Activated CD4-positive, alpha-beta T cell treated with anti-CD3 and anti-CD28 coated beads for 48 hours (primary cell): Measurements from ENCODE around the gene ALK.

ENCODE experiments used
- DNase-seq: peaks from one replicate; pipeline ENCODE4 v3.0.0-alpha.2; 2020

Gene ALK

DNA sequence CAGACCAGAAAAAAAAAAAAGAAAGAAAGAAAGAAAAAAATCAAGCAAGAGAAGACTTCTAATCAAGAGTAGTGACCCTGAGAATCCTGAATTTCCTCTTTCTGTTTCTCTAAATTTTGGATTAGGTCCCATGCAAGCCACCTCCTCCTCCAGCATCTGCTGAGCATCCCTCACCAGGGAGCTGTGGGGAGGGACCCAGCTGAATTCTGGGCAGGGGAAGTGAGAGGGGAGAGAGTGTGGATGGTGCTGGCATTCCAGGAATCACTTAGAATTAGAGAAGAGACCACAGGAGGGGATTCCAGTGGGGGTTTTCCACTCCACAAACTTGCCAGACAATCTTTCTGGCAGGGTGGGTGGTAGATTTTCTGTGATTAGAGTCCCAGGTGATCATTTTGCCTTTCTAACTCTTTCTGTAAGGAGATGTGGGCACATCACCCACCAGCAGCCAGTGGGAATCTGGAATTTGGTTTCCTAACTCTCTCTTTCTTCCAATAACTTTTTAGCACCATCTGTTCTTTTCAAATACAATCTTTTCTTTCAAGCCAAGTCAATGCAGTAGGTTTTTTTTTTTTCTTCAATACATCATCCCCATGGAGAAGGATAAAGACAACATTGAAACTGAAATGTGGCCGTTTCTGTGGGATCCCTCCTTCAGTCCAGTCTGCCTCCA, 526.9 kb downstream of the ALK start:
- DNase-seq, result no peak

DNA sequence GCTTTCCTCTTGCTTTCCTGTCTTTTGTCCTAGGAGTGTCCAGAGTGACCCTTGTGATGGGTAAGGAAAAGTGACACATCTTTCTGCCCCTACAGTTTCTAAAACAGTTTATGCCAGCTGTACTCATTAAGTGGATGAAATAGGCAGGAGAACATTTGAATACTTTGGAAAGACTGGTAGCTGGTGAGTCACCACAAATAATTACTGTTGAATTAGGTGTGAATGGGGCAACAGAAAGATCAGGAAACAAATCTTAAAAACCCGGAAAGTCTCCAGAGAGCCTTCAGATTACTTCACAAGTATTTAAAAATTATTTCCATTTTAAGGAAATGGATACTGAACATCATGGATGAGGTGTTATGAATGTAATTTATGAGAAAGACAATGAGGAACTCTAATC, 527.7 kb downstream of the ALK start:
- no peak for DNase-seq

DNA sequence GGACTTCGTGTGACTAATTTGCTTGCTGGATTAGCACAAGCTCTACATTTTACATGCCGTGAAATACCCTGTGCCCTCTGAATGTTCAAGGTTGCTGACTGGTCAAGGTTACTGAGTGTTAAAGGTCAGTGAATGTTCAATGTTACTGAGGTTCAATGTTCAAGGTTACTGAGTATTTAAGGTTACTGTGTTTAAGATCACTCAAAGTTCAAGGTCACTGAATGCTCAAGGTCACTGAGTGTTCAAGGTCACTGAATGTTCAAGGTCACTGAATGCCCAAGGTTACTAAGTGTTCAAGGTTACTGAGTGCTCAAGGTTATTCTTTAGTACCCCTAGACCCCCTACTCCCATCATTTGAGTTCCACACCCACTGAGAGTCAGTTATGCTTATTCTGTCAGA, 528.6 kb downstream of the ALK start:
- no peak for DNase-seq

DNA sequence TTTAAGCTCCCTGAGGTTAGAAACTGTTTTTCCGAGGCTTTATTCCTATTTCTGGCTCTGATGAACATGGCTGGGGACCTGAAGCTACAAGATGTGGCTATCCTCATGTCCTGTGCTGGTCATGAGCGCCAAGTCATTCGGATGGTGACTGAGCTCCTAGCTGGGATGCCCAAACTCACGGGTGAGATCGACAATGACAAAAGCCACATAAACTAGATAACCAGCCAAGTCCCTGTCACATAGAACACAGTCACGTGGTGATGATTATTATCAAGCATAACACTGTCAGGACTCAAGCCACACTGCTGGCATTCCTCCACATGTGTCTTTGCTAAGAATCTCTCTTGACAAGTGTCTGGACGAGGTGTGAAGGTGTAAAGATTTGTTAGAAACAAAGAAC, 531.2 kb downstream of the ALK start:
- no peak for DNase-seq

DNA sequence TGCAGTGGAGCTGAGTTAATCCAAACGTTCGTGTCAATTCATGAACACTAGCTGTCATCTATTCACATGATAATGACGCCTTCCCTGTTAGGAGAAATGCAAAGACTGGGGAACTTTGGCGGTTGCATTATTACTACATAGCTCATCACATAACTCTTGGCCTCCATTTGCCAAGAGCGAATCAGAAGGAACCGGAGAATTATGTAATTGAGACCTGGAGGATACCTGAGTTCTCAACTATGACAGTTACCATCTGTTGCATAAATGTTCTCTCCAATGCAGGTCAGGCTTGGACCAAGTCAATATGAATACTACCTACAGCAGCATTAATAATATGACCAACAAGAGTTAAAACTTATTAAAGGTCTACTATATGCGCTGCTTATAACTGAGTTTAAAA, 531.7 kb downstream of the ALK start:
- no peak for DNase-seq

DNA sequence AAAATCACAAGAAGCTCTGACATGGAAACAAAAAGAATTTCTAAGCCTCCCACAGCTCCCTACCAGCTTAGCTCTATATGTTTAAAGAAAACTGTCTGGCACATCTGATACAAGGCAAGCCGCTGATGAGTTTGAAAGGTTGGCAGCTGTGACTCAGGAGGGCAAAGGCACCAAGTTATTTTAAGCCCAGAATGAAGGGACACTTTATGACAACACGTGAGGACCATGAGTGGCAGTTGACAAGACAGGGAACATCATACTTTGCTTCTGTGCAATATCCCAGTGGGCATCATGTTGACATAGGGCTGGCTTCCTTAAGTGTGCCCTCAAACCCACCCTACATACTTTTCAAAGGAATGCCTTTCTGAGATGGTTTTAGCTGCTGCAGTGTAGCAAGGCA, 533.3 kb downstream of the ALK start:
- DNase-seq, result no peak

DNA sequence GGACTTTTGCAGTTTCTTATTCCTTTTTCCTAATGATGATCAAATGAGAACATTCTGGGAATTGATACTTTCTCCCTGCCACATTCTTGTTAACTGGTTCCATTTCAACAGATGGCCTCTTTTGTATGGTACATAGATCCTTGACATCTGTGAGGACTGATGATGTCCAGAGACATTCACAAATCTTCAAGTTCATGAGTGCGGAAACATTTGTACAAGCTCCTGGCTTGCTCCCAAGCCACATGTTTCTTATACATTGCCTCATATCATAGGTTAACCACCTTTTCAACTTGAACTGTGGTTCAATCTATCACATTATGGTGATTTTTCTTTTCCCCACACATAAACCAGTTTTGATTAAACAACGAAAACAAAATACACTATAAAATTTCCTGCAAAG, 538.9 kb downstream of the ALK start:
- no peak for DNase-seq

DNA sequence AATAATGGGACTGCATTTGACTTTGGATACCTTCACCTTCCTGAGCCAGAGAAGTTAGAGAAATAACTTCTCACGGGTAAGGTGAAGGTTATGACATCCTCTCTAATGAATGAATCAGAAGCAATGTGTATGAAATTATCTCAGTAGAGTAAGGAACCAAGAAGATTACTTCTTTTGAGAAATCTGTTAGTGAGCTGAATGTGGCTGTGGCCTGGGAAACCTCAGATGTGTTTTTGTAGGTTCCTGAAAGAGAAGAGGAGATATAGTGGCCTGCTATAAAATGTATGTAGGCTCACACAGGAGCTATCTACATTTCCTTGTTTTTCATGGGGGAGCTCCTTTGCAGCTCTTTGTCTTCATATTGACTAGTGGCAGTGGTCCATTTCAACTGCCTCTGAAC, 543.6 kb downstream of the ALK start:
- no peak for DNase-seq

DNA sequence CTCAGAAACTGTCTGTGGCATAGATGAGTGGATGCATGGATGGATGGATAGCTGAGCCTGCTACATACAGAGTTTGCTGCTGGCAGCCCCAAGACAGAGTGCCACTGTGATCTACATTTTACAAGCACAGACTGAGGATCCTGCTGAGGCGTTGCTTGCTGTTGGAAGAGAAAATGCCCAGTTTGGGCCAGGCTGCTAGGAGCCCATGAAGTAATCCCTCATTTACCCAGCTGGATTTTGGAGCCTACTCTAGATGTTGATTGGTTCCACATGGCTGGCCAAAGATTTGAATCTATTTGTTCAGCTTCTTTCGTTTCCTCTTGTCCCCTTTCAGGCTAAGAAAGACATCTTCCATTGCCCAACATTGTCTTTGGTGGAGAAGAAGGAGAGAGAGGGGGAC, 544.8 kb downstream of the ALK start:
- no peak for DNase-seq

DNA sequence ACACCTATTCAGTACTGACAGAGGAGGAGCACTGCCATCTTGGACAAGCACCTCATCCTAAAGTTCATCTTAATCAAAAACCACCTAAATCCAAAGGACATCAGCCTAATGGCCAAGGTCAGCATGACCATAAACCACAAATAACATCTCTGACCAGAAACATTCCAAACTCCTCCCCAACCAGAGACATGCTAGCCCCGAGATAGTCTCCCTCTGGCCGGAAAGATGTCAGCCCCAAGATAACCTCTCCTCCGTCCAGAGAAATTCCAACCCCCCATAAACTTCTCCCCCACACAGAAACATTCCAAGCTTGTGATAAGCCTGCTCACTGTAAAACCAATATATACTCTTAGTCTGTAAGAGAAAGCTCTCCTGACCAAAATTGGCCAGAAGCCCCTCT, 545.5 kb downstream of the ALK start:
- DNase-seq, result no peak

DNA sequence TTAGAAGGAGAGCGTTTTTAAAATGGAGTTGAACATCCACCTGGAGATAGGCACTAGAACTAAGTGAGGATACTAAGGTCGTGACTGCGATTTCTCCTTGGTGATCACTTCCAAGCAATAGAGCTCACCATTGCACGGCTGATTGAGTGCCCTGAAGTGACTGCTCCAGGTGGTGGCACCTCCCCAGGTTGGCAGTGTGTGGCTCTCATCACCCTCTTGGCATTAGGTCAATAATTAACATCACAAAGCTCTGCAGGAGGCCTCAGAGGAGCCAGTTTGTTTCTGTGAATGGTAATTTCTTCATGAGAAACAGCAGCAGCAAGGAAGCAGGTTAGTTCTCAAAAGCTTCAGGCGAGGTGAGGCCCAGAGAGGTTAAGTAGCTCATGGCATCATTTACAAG, 546.6 kb downstream of the ALK start:
- no peak for DNase-seq

DNA sequence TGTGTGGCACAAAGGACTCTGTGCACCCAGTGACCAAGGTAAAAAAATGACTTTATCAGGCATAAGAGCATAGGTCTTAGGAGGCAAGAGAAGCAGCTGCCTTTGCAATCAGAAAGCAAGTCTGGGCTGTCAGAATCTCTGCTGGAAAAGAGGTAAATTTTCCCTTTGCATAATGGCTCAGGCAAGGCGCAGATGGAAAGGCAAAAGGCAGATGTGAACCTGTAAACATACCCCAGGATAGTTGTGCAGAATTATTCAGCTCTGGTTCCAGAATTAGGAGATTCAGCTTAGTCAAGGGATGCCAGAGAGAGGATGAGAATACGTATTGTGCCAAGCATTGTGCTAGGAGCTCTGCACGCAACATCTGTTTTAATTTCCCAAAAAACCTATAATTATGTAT, 547.5 kb downstream of the ALK start:
- DNase-seq, result no peak

DNA sequence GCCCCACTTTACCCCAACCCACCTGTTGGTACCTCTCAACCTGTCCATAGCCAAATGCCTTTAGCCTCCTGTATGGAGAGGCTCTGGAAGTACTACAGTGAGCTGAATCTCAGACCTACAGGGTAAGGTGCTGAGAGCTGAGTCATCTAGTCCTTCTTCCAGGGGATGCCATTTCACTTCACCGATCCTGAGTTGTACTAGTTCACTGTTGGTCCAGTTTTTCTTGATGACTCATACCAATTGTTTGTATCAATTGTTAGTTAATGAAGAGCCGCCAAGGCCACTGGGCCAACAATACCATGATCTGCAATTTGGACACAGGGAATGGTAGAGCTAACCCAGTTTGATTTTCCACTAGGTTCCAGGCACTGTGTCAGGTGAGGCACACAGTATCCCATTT, 549.2 kb downstream of the ALK start:
- DNase-seq, result no peak

DNA sequence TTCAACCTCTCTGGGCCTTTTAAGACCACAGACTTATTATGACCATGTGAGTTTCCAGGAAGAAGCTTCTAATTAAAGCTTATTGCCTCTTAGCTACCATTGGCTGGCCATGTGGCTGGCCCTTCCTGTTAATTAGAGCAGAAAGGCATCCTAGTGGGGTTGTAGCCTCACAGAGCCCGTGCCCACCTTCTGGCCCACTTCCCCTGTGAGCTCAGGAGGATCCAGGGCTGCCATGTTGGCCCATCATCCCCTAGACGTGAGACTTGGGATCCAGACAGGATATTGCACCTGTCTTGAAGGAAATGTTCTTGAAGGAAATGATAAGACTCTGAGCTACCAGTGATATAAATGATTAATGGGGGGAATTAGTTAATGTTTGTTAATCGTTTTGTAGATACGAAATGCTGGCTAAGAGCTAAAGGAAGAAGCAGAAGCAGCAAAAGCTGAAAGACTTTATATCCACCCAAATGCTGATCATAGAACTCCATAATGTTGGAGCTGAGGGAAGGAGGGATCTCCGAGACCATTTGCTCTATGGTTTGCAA, 550.7 kb downstream of the ALK start:
- no peak for DNase-seq

DNA sequence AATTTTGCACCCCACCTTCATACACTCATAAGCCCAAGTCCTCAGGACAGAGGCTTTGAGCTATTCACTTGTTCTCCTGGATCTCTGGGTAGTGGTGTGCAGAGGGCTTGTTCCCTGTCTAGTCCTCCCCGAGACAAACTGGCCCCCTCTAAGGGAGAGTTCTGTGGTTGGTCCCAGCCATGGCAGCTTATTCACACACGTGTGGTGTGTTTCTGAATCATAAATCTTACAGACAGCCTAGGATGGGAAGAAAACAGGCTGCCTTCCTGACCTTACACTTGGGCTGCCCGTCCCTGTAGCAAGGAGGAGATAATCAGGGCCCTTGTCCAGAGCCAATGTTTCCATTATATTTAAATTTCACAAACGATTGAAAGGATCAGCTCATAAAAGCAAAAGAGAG, 551.2 kb downstream of the ALK start:
- no peak for DNase-seq

DNA sequence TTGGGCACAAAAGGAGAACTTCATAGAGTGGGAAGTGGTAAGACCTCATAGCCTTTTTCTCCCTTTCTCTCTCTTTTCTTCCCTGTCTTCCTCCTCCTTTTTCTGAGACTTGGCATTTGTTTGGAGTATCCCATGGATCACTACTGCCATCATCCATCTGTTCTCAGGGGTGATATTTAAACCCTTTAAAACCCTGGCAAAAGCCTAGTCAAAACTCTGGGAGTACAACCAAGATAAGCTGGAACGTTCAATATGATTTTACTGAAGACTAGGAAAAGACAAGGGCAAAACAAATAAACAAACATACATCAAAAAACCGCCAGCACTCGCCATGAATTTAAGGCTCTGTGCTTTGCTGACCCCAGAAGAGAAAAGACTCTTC, 552.7 kb downstream of the ALK start:
- no peak for DNase-seq

DNA sequence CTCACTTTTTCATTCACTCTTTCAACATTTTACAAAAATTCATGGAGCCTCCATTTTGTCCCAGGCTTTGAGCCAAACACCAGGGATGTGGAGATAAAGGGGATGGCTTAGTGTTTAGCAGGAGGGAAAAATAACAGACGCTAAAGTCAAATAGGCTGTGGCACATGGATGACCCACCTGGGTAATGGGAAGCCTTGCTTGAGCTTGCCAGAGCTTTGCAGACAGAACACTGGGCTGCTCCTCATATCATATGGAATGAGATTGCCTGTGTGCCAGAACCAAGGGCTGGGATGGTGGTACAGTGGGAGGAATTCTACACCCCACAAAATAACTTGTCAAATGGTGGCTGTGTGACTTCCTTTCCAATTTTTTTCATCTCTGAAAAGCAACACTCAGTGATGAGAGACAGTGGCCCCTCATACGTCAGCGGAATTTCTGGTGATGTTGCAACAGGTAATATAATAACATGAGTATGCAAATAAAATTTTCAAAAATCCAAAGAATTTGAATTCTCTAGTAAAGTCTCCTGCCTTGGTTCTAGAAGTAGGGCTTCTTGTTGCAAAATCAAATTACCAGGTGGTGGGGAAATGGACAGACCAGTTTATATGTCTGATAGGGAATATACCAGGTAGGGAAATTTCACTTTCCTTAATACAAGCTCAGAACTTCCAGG, 553.3 kb downstream of the ALK start:
- DNase-seq, result no peak

DNA sequence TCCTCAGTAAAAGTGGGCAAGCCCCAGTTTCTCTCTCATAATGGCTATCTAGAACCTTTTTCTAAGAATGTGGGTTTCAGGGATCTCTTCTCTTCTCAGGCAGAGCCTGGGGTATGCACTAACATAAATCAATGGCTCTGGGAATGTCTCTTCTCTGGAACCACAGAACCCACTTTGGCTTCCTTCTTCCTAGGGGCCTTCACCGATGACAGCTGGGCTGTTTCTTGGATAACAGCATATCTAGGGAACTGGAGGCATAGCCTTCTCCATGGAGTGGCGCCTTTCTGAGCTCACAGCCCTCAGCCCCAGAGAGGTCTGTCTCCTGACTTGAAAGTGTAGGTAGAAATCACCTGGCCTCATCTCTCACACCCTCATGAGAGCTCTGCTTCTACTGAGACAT, 558.3 kb downstream of the ALK start:
- no peak for DNase-seq

DNA sequence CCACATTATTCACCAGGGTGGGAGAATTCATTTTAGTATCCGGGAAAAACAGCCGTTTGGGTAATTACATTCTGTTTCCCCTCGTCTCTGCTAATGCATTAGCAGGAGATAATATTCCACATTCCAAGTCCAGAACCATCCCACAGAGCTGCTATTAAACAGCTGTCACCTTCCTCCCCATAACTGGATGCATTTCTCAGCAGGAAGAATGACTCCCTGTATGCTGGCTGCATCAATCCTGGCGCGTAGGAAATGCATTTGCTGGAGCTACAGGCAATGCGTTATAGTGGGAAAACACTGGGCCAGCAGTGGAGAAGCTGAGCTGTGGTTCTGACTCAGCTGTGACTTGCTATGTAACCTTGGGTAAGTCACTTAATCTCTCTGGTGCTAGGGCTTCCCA, 560.2 kb downstream of the ALK start:
- no peak for DNase-seq

DNA sequence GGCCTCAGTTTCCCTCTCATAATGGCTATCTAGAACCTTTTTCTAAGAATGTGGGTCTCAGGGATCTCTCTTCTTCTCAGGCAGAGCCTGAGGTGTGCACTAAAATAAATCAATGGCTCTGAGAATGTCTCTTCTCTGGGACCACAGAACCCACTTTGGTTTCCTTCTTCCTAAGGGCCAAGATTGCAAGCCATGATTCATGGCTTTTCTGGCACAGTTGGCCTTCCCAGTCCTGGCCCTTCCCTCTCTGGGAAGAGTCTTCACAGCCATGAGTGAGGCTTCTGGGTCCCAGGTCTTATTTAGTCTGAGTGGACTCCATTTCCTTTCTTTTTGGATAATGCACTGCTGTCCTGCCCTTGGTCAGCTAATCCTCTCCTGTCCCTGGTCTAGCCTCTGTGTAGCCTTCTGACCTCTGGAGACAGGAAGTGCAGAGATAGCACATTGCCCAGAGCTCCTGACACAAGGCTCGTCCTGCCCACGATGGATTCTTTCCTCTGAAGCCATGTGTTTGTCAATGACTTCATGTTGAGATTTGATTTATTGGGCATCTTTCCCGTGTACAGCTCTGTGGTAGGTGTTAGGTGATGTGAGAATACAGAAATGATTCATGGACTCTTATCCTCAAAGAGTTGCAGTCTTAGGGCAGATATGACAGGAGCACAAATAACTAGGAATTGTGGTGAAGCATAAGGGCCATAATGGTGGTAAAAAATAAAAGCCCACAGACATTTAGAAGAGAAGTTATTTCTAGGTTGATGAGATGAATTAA, 561.2 kb downstream of the ALK start:
- DNase-seq, result no peak

DNA sequence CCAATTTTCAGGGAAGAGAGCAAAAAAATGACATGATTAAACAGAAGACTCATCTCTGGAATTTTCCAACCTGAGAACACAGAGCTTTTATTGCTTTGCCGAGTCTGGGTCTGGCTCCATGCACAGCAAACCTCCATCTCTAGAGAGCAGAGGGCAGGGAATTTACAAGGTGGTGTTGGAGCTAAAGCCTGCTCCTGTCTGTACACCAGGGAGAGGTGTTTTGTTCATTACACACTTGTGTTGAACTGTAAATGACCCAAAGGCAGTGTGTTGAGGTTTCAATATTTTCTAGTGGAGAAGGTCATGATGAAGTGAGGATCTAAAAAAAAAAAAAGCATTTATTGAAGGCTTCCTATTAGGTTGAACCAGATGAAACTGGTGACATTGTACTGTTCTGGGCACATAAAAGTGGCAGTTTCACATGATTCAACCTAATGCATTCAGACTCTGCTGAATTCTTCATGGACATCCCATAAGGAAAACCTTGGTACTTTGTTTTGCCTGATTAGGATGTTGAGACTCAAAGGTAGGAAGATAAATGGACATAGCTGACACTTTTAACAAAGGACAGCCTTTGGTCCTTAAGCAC, 567.9 kb downstream of the ALK start:
- no peak for DNase-seq

DNA sequence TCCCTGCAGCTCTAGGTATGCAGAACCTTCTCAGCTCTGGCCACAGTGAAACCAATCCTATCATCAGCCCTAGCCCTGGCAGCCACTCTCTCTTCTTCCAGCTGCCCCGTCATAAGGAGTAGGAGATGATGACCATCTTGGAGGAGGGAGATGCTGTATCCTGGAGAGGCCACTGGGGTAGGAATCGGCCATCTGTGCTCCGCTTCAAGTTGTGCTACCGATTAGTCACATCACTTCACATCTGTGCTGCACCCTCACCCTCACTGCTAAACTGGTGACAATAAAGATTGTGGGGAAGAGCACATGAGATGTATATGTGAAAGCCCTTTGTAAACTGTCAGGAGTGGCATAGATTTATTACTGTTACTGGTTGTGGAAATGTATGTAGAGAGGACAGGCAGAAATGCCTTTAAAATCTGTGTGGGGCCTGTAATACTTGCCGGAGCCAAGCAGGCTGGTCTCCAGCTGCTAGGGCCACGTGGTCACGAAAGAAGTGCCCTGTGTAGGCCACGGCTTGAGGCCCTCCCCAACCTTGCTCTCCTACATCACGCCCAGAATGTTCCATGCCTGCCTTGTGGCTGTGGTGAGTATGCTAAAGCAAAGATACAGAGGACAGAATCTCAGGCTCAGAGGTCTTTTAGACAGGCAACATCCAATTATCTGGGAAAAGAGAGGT, 569.3 kb downstream of the ALK start:
- no peak for DNase-seq

DNA sequence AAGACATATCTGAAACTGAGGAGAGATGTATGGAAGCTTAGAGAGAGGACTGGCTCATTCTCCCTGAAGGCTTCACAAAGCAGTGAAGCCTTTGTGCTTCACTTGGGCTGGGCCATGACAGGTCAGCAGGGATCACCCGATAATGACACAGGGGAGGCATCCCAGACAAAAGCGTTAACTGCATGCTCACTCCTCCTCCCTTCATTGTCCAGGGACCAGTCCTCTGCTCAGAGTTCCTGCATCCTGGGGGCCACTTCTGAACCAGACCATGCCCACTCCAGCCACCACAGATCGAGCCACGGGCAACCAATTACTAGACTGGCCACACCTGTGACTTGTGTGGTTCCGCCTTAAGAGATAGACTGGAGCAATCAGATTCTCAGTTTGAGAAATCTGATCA, 570.1 kb downstream of the ALK start:
- no peak for DNase-seq
